Kasumi-1 (cell line): ENCODE results near the gene TMCO6.
"Not testable (repeated sequence)": the region's sequence is repeated elsewhere in the genome, so short reads cannot be mapped to it uniquely, and the experiment has no call there.

Experiments
- DNase-seq, 2 experiments: peaks; one replicate each; lab custom pipeline; 2025; lab: John Stamatoyannopoulos, UW

Gene TMCO6

DNA sequence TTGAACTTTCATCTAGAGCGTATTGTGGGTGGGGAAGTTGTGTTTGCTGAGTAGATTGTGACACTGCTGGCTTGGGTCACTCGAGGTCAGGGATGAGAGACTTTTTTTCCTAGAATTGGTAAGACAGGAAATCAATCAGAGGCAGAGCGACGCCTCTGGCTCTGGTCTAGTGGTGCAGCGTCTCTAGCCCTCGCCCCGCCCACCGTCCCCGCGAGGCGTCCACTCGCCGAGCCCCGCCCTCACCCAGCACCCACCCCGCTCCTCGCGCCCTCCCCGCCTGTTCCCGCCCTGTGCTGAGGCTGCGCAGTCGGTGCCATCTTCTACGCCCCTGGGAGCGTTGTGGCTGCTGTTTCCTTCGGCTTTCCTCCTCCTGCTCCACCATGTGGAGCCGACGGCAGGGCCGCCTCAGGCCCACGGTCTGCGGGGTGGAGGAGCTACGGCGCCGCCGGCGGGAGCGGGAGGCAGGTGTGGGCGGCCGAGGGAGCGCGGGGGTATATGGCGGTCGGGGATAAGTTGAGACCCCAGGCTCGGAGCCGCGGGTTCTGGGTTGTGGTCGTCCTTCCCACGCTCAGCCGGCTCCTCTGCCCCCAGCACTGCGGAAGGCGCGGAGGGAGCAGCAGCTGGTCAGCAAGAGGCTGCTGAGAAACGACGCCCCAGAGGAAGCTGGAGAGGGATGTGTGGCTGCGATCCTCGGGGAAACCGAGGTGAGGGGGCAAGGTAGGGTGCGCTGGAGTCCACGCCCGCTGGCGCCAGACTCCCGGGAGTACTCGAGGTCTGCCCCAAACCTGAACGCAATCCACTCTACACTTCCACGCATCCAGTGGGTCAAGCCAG is at the start of gene TMCO6:
Gene TMCO6, plus strand, starts transcription at position 304 of the 834 bp plus-strand sequence. Its CDS starts 77 bp downstream, at position 381.
- peak; percentile 94 to 95 for DNase-seq

DNA sequence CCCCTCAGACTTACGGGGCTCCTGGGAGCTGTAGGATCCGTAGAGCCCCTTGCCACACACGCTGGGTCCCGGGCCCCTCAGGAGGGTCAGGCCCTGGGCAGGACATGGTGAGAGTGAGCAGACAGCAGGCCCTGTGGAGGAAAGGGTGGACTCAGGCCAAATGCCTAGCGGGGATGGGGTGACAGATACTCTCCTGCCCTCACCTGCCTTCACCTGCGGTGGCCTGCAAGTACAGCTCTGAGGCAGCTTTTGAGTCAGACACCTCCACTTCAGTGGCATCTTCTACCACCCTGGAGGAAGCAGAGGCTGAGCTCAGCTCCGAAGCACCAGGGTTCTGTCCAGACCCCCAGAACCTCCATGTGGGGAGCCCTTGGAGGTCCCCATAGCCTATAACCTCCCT is 48.4 kb upstream of the TMCO6 start:
- no peak for DNase-seq

DNA sequence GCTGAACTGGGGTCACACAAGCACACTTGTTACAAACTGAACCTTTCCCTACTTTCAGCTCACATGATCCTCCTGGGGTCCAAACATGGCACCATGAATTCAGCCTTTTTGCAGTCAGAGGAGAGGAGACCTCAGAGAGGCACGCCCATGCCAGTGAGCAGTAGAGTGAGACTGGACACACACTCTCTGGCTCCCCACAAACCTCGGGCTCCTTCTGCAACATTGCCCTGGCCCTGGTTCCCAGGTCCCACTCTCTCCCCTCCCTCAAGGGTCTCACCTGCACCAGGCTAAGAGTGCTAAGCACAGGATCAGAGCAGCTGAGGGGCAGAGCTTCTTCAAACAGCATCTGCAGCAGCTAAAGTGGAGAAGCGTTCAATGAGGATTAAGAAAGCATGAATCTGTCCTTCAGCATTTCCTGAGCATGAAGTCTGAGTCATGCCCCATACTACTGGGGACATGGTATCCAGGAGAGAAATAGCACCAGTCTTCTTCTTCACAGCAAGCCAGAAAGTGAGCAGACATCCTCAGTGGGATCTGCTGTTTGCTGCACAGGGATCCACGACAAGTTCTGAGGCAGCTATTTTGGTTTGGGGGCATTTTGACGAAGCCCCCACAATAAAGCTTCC is 47.4 kb upstream of the TMCO6 start:
- peak; percentile 16 to 31 for DNase-seq

DNA sequence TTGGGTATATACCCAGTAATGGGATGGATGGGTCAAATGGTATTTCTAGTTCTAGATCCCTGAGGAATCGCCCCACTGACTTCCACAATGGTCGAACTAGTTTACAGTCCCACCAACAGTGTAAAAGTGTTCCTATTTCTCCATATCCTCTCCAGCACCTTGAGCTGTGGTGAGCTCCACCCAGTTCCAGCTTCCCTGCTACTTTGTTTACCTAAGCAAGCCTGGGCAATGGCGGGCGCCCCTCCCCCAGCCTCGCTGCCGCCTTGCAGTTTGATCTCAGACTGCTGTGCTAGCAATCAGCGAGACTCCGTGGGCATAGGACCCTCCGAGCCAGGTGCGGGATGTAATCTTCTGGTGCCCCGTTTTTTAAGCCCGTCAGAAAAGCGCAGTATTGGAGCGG is 46.2 kb upstream of the TMCO6 start:
- DNase-seq = not testable (repeated sequence)

DNA sequence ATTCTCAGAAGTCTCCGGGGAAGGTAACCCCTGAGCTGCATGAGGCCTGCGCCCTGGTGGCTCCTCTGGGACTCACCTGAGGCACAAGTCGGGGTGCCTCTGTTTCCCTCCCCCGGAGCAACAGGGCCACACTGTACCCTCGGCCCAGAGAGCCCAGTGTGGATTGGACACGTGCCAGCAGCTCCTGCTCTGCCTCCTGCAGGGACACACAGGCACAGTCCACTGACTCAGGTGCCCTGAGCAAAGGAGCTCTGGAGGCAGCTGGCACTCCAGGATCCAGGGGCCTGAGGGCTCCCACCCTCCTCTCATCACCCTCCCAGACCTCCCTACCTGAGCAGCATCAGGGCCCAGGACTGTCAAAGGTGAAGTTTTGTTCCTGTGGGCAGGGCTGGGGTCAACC is 45.1 kb upstream of the TMCO6 start:
- no peak for DNase-seq

DNA sequence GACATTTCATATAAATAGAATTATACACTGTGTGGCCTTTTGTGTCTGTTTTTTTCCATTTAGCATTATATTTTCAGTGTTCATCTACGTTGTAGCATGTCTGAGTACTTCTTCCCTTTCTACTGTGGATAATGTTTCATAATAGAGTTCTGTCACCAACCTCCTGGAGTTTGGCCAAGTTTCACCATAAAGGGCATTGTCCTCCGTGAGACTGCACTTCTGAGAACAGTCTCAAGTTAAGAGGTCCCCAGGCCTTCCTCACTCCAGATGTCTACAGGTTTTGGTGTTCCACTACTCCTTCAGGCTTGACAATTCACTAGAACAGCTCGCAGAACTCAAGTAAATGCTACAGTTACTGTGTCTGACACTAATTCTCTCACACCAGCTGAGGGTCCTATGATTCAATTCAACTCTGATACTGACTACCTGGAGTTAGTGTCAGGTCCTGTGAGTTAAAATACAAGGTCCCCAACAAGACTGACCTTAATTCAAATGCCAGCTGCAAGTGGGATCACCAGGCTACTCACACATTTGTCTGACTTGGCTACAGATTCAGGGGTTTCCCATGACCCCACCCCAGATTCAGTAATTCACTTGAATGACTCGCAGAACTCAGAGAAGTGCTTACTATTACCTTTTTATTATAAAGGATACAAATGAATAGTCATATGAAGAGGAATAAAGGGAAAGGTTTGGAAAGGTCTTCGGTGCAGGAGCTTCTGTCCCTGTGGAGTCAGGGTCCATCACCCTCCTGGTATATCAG is 43.5 kb upstream of the TMCO6 start:
- DNase-seq = peak; percentile 86 to 88

DNA sequence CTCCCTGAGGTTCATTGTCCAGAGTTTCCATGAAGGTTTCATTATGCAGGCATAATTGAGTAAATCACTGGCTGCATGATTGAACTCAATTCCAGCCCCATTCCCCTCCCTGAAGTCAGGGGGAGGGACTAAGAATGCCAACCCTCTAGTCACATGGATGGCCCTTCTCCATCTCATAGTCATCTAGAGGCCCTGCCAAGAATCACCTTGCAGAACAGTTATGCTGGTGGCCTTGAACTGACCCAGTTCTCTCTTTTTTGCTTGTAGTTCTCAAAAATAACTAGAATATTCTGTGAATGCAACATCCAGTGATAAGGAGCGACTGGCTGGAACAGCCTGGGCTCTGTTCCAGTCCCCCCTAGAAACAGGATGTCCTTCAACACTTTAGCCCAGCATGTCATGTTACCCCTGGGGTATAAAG is 42.9 kb upstream of the TMCO6 start:
- DNase-seq = no peak

DNA sequence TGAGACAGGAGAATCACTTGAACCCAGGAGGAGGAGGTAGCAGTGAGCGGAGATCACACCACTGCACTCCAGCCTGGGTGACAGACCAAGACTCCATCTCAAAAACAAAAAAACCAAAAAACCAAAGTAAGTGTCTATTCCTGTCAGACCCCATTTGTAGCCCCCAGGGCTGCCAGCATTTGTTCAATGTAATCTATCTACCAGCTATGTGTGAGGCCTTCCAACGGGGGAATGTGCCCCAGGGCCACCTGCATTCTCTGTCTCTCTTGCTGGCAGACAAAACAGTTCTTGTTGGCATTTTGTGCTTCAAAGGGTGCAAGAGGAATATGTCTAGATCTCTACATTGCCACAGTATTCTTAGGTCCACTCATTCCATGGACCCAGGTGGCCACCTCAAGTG is 40.4 kb upstream of the TMCO6 start:
- DNase-seq = no peak

DNA sequence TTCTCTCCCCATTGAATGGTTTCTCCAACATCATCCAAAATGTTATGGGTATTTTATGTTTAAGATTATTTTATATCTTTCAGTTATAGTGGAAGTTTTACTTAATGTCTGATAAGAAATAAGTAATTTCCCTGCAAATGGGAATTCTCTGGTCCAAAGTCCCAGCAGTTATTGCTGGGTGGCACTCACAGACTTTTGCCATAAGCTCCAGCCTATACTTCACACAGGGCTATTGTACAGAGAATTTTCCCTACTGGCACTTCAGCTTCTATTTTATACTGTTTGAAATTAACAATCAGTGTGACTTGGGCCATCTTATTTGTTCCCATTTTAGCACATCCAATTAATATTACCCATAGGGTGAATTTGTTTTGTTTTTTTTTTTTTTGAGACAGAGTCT is 39.2 kb upstream of the TMCO6 start:
- DNase-seq = no peak

DNA sequence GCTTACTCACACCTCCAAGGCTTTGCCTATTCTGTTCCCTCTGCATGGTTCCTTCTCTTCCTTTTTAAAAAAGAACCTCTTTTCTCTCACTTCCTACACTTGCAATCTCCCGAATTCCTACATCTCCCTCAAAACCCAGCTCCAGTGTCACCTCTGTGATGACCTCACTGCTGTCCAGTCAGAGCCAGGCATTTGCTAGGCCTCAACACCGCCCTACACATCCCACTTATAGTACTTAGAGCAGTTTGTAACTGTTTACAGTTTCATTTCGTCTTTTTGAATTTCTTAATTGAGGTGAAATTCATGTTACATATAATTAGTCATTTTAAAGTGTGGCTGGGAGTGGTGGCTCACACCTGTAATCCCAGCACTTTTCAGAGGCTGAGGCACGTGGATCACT is 37.1 kb upstream of the TMCO6 start:
- no peak for DNase-seq

DNA sequence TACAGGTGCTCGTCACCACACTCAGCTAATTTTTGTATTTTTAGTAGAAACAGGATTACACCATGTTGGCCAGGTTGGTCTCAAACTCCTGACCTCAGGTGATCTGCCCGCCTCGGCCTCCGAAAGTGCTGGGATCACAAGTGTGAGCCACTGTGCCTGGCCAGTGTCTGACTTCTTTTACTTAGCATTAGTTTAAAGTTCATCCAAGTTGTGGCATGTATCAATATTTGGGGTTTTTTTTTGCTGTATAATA is 35.9 kb upstream of the TMCO6 start:
- DNase-seq = not testable (repeated sequence)

DNA sequence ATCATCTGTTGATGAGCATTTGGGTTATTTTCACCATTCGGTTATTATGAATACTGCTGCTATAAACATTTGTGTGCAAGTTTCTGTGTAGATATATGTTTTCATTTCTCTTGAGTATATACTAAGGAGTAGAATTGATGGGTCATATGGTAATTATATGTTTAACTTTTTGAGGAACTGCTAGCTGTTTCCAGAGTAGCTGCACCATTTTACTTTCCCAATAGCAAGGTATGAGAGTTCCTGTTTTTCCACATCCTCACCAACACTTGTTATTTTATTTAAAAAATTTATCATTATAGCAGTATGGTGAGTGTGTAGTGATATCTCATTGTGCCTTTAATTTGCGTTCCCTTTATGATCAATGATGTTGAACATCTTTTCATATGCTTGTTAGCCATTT is 35.5 kb upstream of the TMCO6 start:
- no peak for DNase-seq

DNA sequence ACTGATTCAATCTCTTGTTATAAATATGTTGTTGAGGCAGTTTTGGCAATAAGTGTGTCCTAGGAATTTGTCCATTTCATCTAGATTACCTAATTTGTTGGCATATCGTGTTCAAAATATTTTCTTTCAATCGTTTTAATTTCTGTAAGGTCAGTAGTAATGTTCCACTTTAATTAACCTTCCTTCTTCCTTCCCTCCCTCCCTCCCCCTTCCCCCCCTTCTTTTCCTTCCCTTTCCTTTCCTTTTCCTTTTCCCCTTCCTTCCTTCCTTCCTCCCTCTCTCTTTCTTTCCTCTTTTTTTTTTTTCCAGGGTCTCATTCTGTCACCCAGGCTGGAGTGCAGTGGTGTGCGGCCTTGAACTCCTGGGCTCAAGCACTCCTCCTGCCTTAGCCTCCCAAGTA is 33.4 kb upstream of the TMCO6 start:
- no peak for DNase-seq

DNA sequence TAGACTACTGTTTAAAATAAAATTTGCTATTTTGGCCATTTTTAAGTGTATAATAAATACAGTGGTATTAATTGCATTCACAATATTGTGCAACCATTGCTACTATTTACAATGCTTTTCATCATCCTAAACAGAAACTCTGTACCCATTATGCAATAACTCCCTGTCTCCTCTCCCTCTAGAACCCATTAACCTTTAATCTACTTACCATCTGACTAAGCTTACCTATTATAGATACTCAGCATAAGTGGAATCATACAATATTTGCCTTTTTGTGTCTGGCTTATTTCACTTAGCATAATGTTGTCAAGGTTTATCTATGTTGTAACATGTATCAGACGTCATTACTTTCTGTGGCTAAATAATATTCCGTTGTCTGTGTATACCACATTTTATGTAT is 32.2 kb upstream of the TMCO6 start:
- no peak for DNase-seq

DNA sequence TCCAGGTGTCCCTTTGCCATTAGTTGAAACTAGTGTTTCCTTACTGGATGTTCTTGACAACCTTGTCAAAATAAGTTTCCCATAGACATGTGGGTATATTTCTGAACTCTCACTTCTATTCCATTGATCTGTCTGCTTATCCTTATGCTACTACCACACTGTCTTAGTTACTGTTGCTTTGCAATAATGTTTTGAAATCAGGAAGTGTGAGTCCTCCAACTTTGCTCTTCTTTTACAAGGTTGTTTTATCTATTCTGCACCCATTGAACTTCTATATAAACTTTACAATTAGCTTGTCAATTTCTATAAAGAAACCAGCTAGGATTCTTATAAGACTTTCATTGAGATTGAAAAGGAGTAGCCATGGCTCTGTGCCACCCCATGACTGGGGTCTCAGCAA is 30.5 kb upstream of the TMCO6 start:
- peak; percentile 19 to 47 for DNase-seq

DNA sequence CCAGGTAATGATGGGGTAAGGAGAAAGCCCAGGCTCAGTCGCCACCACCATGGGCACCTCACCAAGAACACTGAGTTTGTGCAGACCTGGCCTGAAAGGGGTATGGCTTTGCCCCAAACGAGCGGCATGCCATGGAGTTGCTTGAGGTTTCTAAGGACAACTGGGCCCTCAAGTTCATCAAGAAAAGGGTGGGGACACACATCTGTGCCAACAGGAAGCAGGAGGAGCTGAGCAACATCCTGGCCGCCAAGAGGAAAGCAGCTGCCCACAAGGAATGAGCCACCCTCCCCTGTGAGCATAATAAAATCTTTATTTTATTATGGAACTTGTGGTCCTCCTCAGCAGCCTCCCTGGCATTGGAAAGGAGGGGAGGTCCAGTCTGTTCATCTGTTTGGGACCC is 30.1 kb upstream of the TMCO6 start:
- peak; percentile 75 to 90 for DNase-seq

DNA sequence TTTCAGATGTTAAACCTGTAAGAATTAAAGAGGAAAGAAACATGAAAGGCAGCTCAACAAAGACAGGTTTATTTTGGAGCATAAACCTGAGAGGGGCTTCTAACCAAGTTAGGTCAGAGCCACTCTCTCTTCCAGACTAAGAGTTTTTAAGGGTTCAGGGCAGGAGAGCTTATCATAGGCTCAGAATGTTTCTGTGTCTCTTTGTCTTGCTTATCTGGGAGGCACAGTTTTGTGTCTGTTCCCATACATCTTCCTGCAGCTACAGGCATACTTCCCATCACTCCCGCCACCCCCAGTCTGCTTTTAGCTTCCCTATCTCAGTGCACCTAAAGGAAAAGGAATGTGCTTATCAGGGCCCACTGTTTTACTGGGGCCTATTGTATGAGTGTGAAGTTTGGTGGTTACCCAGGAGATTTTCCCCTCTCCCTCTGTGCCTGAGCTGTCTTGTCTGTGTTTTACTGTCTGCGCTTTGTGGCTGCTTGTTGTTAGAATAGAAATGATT is 28.2 kb upstream of the TMCO6 start:
- DNase-seq = no peak

DNA sequence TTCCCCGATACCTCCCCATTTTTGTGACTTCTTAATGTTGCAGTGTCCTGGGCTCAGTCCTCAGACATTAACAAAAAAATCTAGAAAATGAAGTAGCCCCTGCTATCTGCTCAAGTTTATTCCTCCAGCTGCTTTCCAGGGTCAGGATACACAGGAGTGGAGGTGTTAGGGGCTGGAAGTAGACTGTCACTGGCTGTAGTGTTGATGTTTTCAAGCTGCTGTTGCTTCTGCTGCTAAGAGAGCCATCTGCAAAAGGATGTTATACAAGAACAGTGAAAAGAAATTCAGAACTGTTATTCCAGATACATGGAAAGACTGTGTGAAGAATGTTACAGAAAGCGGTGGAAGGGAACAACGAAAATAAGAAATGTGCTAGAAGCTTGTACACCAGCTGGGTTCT is 16.9 kb upstream of the TMCO6 start:
- DNase-seq = no peak

DNA sequence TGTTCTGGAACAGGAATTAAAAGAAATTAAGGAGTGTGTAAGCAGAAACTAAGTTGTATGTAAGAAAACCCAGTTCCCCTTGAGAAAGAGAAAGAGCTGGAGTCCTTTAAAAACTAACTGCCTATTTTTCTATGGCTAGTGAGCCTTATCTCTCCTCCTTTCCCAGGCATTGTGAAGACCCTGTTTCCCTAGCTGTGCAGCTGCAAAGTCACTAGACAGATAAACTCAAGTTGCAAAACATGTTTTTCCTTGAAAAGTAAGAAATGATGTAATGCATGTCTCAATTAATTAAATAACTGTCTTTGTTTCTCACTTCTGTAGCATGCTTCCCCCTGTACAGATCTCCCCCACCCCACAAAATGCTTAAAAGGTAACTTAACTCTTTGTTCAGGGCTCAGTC is 16.2 kb upstream of the TMCO6 start:
- DNase-seq = not testable (repeated sequence)

DNA sequence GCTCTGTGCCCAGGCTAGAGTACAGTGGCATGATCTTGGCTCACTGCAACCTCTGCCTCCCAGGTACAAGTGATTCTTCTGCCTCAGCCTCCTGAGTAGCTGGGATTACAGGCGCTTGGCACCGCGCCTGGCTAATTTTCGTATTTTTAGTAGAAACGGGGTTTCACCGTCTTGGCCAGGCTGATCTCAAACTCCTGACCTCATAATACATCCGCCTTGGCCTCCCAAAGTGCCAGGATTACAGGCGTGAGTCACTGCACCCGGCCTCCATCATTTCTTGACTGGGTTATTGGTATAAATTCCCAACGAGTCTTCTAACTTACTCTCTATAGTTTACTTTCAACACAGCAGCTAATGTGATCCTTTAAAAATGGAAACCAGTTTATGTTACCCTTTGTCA is 14.4 kb upstream of the TMCO6 start:
- not testable (repeated sequence) for DNase-seq

DNA sequence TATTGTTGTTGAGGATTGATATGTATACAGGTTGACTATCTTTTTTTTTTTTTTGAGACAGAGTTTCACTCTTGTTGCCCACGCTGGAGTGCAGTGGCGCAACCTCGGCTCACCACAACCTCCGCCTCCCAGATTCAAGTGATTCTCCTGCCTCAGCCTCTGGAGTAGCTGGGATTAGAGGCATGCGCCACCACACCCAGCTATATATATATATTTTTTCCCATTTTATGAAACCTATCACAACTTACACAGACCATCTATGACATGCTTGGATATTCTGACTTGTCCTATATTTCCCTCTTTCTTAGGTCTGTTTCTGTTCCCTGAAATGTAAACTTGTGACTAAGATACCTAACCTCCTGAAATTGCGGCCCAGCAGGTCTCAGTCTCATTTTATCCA is 11.3 kb upstream of the TMCO6 start:
- DNase-seq = no peak

DNA sequence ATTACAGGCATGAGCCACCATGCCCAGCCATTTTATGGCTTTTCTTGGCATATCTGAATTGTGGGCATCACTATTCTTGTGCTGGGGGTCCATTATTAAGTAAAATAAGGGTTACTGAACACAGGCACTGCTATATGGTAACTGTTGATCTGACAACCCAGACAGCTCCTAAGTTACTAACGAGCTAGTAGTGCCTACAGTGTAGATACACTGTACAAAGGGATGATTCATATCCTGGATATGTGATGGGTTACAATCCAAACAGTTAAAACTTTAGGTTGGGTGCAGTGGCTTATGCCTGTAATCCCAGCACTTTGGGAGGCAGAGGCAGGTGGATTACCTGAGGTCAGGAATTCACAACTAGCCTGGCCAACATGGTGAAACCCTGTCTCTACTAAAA is 10.5 kb upstream of the TMCO6 start:
- DNase-seq = no peak
